Breast epithelium (tissue), 4 donors: ENCODE results near the gene ADGRG1. TPM values are rescaled to one million over a fixed set of nuclear protein-coding genes. Genes with fewer than 3 reads are reported as not detected.

ENCODE experiments used
- DNase-seq, 2 donors: peaks; one replicate each; pipeline ENCODE4 v3.0.0-alpha.2; 2019; ENCODE audit warnings: low spot score in 2 of 2
- H3K27ac ChIP-seq, 2 donors: fragments of 200-600 bp; sonication (generic) in 1 of 2; one replicate each; pipeline ENCODE4 v1.5.1; 2016 to 2019; ENCODE audit warnings: mild to moderate bottlenecking in 1 of 2
- H3K27me3 ChIP-seq, 2 donors: fragments of 200-600 bp; sonication (generic) in 1 of 2; one replicate each; pipeline versions ENCODE4 v1.5.1 to v1.6.0; 2017 to 2019; ENCODE audit warnings: control low read depth in 1 of 2, mild to moderate bottlenecking in 1 of 2
- H3K36me3 ChIP-seq: fragments of 200-600 bp; one replicate; pipeline ENCODE4 v1.5.1; 2019
- H3K4me1 ChIP-seq, 2 donors: fragments of 200-600 bp; sonication (generic); one replicate each; pipeline ENCODE4 v1.5.1; 2016 to 2019; ENCODE audit warnings: control low read depth in 1 of 2
- H3K4me3 ChIP-seq, 3 donors: fragments of 200-600 bp; sonication (generic); 1 replicate in 2 of 3; 2 replicates in 1 of 3; pipeline ENCODE4 v1.5.1; 2016 to 2019; ENCODE audit warnings: mild to moderate bottlenecking in 3 of 3, moderate library complexity in 2 of 3
- H3K9me3 ChIP-seq, 2 donors: fragments of 200-600 bp; sonication (generic) in 1 of 2; one replicate each; pipeline ENCODE4 v1.5.1; 2016 to 2019; ENCODE audit warnings: control low read depth in 1 of 2
- POLR2A ChIP-seq: fragments of 450-650 bp; IDR thresholded peaks from one replicate; pipeline ENCODE4 v1.6.1; 2016; ENCODE audit warnings: antibody characterized with exemption, mild to moderate bottlenecking, moderate library complexity
- POLR2AphosphoS5 ChIP-seq, 3 donors: sonication (generic); formaldehyde crosslinking; IDR thresholded peaks; one replicate each; pipeline ENCODE4 v1.6.1; 2017; ENCODE audit warnings: antibody characterized with exemption in 3 of 3
- intact Hi-C: fragments of 100-400 bp; cut with DNase I; formaldehyde crosslinking; loops from one replicate; pipeline ENCODE4 v1.15.1; 2023; ENCODE audit warnings: low total_unique reads
- total RNA-seq, 3 donors: library from RNA; depleted of rRNA; stranded (reverse); fragments of >200 nt; gene quantifications; one replicate each; pipeline ENCODE4 v1.1.0, GENCODE V29; 2016
- TF ChIP-seq, protein P1 (sequence below), 3 donors: fragments of 450-650 bp; IDR thresholded peaks; one replicate each; pipeline ENCODE4 v1.5.1; 2016 to 2017; ENCODE audit warnings: antibody characterized with exemption in 3 of 3, mild to moderate bottlenecking in 3 of 3, moderate library complexity in 3 of 3

ADGRG1 gene
- total RNA-seq, 3 donors from 2014 or later: 9.4 to 54.1 (median 34.0) TPM

DNA sequence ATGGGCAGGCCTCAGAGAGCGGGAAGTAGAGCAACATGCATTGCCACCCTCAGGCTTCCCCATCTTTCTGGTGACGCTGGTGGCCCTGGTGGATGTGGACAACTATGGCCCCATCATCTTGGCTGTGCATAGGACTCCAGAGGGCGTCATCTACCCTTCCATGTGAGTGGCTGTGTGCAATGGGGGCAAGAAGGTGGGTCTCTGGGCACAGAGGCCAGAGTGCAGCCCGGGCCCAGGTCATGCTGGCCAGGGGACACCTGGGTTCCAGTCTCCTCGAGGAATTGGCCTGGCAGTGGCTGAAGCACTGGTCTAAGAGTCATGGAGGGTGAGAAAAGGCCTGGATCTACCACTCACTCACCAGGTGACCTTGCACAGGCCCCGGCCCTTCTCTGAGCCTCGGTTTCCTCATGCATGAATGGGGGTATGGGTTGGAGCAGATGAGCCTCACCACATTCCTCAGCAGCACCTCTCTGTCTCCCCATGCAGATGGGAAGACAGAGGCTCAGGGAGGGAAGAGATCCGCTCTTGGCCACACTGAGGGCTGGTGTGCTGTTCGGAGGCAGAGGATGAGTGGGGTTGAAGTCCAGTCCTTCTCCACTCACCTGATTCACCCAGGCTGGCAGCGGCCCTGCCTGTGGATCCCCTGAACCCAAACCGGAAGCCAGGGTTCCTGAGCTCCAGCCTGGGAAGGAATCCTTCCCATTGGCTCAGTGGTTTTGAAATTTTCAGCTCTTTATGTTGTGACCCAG, 32.5 kb downstream of the ADGRG1 start:
- H3K27ac ChIP-seq: no peak overlapping the region
- H3K4me1 ChIP-seq: no peaks in the 10 kb centered on the region
- H3K36me3 ChIP-seq: no peaks in the 10 kb centered on the region
- intact Hi-C loops: no loop called here
- DNase-seq: no peak
- H3K27me3 ChIP-seq: no peaks in the 10 kb centered on the region
- H3K4me3 ChIP-seq: no peak overlapping the region
- no peaks in the 10 kb centered on the region for H3K9me3 ChIP-seq
- TF ChIP-seq POLR2AphosphoS5 (IDR thresholded peaks at IDR 0.05) (no peak), POLR2A (no peak)
- TF ChIP-seq, protein P1, sequence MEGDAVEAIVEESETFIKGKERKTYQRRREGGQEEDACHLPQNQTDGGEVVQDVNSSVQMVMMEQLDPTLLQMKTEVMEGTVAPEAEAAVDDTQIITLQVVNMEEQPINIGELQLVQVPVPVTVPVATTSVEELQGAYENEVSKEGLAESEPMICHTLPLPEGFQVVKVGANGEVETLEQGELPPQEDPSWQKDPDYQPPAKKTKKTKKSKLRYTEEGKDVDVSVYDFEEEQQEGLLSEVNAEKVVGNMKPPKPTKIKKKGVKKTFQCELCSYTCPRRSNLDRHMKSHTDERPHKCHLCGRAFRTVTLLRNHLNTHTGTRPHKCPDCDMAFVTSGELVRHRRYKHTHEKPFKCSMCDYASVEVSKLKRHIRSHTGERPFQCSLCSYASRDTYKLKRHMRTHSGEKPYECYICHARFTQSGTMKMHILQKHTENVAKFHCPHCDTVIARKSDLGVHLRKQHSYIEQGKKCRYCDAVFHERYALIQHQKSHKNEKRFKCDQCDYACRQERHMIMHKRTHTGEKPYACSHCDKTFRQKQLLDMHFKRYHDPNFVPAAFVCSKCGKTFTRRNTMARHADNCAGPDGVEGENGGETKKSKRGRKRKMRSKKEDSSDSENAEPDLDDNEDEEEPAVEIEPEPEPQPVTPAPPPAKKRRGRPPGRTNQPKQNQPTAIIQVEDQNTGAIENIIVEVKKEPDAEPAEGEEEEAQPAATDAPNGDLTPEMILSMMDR (IDR thresholded peaks at IDR 0.05): no peak

DNA sequence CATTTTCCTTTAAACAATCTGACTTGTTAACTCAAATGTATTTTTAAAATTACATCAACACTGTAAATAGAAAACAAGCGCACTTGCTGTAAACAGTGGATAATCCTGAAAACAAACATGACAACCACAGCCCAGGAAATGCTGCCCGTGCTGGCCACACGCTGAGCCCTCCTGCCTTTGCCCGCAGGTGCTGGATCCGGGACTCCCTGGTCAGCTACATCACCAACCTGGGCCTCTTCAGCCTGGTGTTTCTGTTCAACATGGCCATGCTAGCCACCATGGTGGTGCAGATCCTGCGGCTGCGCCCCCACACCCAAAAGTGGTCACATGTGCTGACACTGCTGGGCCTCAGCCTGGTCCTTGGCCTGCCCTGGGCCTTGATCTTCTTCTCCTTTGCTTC, 33.1 kb downstream of the ADGRG1 start:
- Histone ChIP-seq H3K4me3 (no peak overlapping the region), H3K27ac (no peak overlapping the region), H3K9me3 (no peaks in the 10 kb centered on the region), H3K27me3 (no peaks in the 10 kb centered on the region), H3K4me1 (no peaks in the 10 kb centered on the region), H3K36me3 (no peaks in the 10 kb centered on the region)
- TF ChIP-seq POLR2A: no peak
- no peak for TF ChIP-seq POLR2AphosphoS5 (IDR thresholded peaks at IDR 0.05)
- TF ChIP-seq, protein P1 (IDR thresholded peaks at IDR 0.05): no peak
- DNase-seq: no peak
- intact Hi-C loops: no loop called here

DNA sequence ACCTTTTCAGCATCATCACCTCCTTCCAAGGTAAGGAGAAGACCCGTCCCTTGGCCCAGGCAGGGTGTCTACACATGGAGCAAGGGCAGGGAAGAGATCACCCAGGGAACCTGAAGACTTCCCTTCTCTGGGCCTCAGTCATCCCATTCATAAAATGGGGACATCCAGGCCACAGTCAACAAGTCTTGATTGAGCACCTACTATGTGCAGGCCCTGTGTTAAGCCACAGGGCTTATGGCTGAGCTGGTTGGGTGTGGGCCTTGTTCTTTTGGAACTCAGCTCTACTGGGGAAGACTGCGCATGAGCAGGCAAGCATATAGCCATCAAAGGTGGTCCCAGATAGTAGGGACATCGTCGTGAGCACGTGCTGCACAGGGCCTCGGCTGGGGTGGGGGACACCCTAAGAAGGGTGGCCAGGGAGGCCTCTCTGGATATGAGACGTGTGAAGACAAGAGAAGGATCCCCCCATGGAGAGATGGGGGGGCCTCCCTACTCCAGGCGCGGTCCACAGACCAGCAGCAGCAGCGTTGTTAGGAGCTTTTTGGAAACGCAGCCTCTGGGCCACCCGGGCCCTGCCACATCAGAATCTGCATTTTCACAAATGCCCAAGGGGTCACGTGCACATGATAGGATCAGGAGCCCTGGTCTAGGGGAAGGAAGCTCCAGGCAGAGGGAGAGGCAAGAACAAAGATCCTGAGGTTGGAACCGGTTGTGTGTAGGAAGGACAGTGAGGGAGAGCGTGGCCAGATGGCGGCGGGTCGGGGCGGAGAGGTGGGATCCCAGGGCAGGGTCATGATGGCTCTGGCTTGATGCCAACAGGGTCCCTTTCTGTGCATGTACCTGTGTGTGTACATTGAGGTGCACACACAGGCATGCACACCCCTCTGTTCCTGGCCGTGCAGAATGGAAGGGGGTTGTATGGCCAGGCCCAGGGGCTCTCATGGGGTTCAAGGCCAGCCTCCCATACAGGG, 33.8 kb downstream of the ADGRG1 start:
- TF ChIP-seq POLR2AphosphoS5 (IDR thresholded peaks at IDR 0.05) (no peak), POLR2A (no peak)
- TF ChIP-seq, protein P1 (IDR thresholded peaks at IDR 0.05): no peak

DNA sequence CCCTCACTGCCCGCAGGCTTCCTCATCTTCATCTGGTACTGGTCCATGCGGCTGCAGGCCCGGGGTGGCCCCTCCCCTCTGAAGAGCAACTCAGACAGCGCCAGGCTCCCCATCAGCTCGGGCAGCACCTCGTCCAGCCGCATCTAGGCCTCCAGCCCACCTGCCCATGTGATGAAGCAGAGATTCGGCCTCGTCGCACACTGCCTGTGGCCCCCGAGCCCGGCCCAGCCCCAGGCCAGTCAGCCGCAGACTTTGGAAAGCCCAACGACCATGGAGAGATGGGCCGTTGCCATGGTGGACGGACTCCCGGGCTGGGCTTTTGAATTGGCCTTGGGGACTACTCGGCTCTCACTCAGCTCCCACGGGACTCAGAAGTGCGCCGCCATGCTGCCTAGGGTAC, 35.0 kb downstream of the ADGRG1 start:
- no peaks in the 10 kb centered on the region for H3K4me1 ChIP-seq
- no peak overlapping the region for H3K27ac ChIP-seq
- TF ChIP-seq, protein P1 (IDR thresholded peaks at IDR 0.05): no peak
- TF ChIP-seq POLR2A (no peak), POLR2AphosphoS5 (IDR thresholded peaks at IDR 0.05) (no peak)
- H3K4me3 ChIP-seq: no peak overlapping the region
- intact Hi-C loops: no loop called here
- no peaks in the 10 kb centered on the region for H3K9me3 ChIP-seq
- no peaks in the 10 kb centered on the region for H3K27me3 ChIP-seq
- H3K36me3 ChIP-seq: no peaks in the 10 kb centered on the region
- no peak for DNase-seq

More for the DNA sequence above, 33.8 kb downstream of the ADGRG1 start:
- Histone ChIP-seq H3K27me3 (no peaks in the 10 kb centered on the region), H3K36me3 (no peaks in the 10 kb centered on the region), H3K9me3 (no peaks in the 10 kb centered on the region), H3K4me3 (no peak overlapping the region), H3K27ac (no peak overlapping the region), H3K4me1 (no peaks in the 10 kb centered on the region)
- no peak for DNase-seq
- intact Hi-C loops: no loop called here
